Measurements from ENCODE around the gene MYO18B. TPM values are rescaled to one million over a fixed set of nuclear protein-coding genes. Genes with fewer than 3 reads are reported as not detected.

The MYO18B gene
- total and polyA plus RNA-seq, 2 of the 8 experiments (the other 6 are each of a cell fraction or from before 2014, with no cell fraction given) = 0.62 to 0.78 TPM

DNA sequence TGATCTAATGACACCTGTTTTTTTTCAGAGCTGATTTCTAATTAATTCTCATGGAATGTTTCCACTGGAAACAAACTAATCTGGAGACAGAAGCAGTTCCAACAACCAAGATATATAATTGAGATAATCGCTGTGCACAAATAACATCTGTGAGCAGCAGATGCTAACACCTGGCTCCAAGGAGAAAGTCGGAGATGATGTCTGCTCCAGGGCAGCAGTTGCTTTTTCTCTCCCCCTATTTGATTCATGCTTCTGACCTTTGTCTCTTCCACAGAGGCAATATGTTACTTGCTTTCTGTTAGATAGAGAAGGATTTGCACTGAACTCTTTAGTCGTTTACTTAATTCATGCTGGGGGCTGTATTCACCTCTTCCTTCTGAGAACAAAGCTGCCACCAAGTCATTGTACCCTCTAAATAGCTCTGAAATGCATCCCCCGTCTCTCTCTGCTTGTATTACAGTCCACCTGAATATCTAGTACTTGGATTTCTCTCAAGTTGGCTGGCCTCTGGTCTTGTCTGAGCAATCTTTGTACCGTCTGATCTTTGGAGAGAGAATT lies 187.4 kb downstream of the MYO18B start (continued):
- TF ChIP-seq, protein P1, sequence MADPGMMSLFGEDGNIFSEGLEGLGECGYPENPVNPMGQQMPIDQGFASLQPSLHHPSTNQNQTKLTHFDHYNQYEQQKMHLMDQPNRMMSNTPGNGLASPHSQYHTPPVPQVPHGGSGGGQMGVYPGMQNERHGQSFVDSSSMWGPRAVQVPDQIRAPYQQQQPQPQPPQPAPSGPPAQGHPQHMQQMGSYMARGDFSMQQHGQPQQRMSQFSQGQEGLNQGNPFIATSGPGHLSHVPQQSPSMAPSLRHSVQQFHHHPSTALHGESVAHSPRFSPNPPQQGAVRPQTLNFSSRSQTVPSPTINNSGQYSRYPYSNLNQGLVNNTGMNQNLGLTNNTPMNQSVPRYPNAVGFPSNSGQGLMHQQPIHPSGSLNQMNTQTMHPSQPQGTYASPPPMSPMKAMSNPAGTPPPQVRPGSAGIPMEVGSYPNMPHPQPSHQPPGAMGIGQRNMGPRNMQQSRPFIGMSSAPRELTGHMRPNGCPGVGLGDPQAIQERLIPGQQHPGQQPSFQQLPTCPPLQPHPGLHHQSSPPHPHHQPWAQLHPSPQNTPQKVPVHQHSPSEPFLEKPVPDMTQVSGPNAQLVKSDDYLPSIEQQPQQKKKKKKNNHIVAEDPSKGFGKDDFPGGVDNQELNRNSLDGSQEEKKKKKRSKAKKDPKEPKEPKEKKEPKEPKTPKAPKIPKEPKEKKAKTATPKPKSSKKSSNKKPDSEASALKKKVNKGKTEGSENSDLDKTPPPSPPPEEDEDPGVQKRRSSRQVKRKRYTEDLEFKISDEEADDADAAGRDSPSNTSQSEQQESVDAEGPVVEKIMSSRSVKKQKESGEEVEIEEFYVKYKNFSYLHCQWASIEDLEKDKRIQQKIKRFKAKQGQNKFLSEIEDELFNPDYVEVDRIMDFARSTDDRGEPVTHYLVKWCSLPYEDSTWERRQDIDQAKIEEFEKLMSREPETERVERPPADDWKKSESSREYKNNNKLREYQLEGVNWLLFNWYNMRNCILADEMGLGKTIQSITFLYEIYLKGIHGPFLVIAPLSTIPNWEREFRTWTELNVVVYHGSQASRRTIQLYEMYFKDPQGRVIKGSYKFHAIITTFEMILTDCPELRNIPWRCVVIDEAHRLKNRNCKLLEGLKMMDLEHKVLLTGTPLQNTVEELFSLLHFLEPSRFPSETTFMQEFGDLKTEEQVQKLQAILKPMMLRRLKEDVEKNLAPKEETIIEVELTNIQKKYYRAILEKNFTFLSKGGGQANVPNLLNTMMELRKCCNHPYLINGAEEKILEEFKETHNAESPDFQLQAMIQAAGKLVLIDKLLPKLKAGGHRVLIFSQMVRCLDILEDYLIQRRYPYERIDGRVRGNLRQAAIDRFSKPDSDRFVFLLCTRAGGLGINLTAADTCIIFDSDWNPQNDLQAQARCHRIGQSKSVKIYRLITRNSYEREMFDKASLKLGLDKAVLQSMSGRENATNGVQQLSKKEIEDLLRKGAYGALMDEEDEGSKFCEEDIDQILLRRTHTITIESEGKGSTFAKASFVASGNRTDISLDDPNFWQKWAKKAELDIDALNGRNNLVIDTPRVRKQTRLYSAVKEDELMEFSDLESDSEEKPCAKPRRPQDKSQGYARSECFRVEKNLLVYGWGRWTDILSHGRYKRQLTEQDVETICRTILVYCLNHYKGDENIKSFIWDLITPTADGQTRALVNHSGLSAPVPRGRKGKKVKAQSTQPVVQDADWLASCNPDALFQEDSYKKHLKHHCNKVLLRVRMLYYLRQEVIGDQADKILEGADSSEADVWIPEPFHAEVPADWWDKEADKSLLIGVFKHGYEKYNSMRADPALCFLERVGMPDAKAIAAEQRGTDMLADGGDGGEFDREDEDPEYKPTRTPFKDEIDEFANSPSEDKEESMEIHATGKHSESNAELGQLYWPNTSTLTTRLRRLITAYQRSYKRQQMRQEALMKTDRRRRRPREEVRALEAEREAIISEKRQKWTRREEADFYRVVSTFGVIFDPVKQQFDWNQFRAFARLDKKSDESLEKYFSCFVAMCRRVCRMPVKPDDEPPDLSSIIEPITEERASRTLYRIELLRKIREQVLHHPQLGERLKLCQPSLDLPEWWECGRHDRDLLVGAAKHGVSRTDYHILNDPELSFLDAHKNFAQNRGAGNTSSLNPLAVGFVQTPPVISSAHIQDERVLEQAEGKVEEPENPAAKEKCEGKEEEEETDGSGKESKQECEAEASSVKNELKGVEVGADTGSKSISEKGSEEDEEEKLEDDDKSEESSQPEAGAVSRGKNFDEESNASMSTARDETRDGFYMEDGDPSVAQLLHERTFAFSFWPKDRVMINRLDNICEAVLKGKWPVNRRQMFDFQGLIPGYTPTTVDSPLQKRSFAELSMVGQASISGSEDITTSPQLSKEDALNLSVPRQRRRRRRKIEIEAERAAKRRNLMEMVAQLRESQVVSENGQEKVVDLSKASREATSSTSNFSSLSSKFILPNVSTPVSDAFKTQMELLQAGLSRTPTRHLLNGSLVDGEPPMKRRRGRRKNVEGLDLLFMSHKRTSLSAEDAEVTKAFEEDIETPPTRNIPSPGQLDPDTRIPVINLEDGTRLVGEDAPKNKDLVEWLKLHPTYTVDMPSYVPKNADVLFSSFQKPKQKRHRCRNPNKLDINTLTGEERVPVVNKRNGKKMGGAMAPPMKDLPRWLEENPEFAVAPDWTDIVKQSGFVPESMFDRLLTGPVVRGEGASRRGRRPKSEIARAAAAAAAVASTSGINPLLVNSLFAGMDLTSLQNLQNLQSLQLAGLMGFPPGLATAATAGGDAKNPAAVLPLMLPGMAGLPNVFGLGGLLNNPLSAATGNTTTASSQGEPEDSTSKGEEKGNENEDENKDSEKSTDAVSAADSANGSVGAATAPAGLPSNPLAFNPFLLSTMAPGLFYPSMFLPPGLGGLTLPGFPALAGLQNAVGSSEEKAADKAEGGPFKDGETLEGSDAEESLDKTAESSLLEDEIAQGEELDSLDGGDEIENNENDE (IDR thresholded peaks at IDR 0.05; ENCODE audit: insufficient replicate concordance, low read length) = no peak
- TF ChIP-seq ASH2L (IDR thresholded peaks at IDR 0.05; ENCODE audit: low read length) = no peak
- no peak for TF ChIP-seq KDM4A (IDR thresholded peaks at IDR 0.05; ENCODE audit: low read depth, low read length, severe bottlenecking)
- no peak for TF ChIP-seq CREB1 (IDR thresholded peaks at IDR 0.05)
- no peak for TF ChIP-seq SAP30 (IDR thresholded peaks at IDR 0.05; ENCODE audit: insufficient read depth, insufficient replicate concordance, low read length)
- TF ChIP-seq TEAD4 (IDR thresholded peaks at IDR 0.05; ENCODE audit: low read depth, low read length) = no peak
